Measurements from ENCODE around the gene GCG. TPM values are rescaled to one million over a fixed set of nuclear protein-coding genes. Genes with fewer than 3 reads are reported as not detected.

The GCG gene
- total RNA-seq (2014; rRNA removed; shearing (Covaris generic)) = not detected in 2 replicates

- peaks cover under 1% of the 10 kb centered on the region for H3K4me1 ChIP-seq (replicated peaks)
- no peaks in the 10 kb centered on the region; the same call in 1 of the 2 replicates for H3K27me3 ChIP-seq (replicated peaks)
- no peak within 1 kb of the TSS for H3K4me3 ChIP-seq
- H3K36me3 ChIP-seq = no peaks in the 10 kb centered on the region
- no peak within 1 kb of the TSS for H3K27ac ChIP-seq
- DNase-seq (ENCODE audit: low read depth in 1 of 2, low spot score in 2 of 2) = no peak
- no peaks in the 10 kb centered on the region for H3K9me3 ChIP-seq (replicated peaks)
Measured at GRCh38 chr2:162152147-162152546, at the start of gene GCG. Gene GCG, minus strand, starts transcription at chr2:162152247. Its CDS starts 3,069 bp downstream, at chr2:162149178.

DNA sequence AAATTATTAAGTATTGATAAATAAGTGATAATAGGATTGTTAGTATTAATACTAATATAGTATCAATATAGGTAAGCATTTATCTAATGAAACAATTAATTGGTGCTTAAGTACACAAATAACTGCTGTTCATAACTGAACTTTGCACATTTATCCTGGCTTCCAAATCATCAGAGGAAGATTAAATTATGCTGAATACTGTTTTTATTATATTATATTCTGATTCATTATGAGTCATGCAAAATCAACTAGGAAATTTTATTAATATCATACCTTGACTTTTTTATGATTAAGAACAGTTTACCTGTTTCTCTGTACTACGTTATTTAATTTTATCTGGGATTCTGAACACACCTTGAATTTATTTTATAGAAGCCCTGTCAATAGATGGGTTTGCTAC is 48.6 kb upstream of the GCG start:
- H3K4me1 ChIP-seq (replicated peaks) = peaks cover 16% of the 10 kb centered on the region
- no peak overlapping the region for H3K4me3 ChIP-seq
- peaks cover 21% of the 10 kb centered on the region; the same call in 1 of the 2 replicates for H3K36me3 ChIP-seq
- no peaks in the 10 kb centered on the region for H3K9me3 ChIP-seq (replicated peaks)
- no peak overlapping the region for H3K27ac ChIP-seq
- no peaks in the 10 kb centered on the region for H3K27me3 ChIP-seq (replicated peaks)
- DNase-seq (ENCODE audit: low read depth in 1 of 2, low spot score in 2 of 2) = no peak

DNA sequence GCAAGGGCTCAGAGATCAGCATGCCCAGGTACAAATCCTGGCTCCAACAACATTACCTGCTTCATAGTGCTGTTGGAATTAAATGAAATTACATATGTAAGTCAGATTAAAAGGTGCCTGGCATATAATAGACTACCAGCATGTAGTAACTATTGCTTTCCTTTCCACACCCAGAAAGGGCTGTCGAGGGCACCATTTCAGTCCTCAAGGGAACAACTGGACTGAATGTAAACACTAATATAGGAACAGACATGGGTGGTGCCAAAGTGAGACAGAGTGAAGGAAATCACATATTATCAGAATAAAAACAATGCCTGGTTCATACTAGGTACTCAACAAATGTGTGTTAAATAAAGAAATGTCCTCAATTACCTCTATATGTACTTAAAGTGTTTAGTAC is 47.9 kb upstream of the GCG start:
- Histone ChIP-seq H3K36me3 (peaks cover 18% of the 10 kb centered on the region; the same call in 1 of the 2 replicates), H3K9me3 (replicated peaks) (no peaks in the 10 kb centered on the region), H3K4me1 (replicated peaks) (peaks cover 16% of the 10 kb centered on the region), H3K27me3 (replicated peaks) (no peaks in the 10 kb centered on the region), H3K27ac (no peak overlapping the region), H3K4me3 (no peak overlapping the region)
- DNase-seq (ENCODE audit: low read depth in 1 of 2, low spot score in 2 of 2) = no peak

- Histone ChIP-seq H3K4me3 (no peak overlapping the region), H3K4me1 (replicated peaks) (peaks cover 16% of the 10 kb centered on the region), H3K36me3 (peaks cover 12% of the 10 kb centered on the region; the same call in 1 of the 2 replicates), H3K27ac (no peak overlapping the region; the same call in 1 of the 2 replicates), H3K27me3 (replicated peaks) (no peaks in the 10 kb centered on the region), H3K9me3 (replicated peaks) (no peaks in the 10 kb centered on the region)
- DNase-seq (ENCODE audit: low read depth in 1 of 2, low spot score in 2 of 2) = no peak
Measured at GRCh38 chr2:162198239-162198638, 46.2 kb upstream of the GCG start.

DNA sequence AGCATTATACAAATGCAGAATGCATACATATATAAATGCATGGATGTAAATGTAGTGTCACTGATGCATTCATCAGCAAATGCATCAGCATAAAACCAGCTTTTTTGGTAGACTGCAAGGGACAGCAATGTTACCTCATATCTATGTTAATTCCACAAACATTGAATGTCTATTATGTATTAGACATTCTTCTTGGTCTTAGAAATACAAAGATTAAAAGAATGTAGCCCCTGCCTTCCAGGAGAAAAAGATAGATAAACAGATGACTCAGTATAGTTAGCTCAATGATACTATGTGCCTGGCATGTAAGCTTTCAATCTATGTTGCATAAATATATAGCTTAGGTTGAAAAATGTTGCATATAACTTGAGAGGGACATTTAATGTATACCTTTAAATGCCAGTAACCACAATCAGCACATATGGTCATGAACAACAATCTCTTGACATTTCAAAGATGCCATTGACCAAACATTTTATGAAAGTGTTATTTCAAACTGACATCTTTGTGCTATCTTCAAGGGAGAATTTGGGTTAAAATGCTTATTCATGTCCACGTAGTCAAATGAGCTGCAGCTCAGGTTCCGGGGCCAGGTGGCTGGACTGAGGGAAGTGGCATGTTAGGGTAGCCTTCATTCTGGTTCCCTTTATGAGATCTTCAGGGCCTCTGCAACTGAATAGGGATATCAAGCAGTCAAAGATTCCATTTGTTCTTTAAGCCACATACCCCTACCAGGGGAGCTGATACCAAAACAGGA is 45.2 kb upstream of the GCG start:
- peak overlapping the region; percentile 56 for H3K27ac ChIP-seq
- H3K36me3 ChIP-seq = peaks cover 12% of the 10 kb centered on the region; the same call in 1 of the 2 replicates

GRCh38 chr2:162196638-162197037 is 44.6 kb upstream of the GCG start:
- Histone ChIP-seq H3K4me1 (replicated peaks) (peaks cover 16% of the 10 kb centered on the region), H3K27me3 (replicated peaks) (no peaks in the 10 kb centered on the region), H3K9me3 (replicated peaks) (no peaks in the 10 kb centered on the region), H3K27ac (peak overlapping the region; percentile 51), H3K4me3 (no peak overlapping the region), H3K36me3 (peaks cover 12% of the 10 kb centered on the region; the same call in 1 of the 2 replicates)
- DNase-seq (ENCODE audit: low read depth in 1 of 2, low spot score in 2 of 2) = peak in 1 of 2 experiments; percentile 26

More for the DNA sequence above, 45.2 kb upstream of the GCG start:
- H3K4me1 ChIP-seq (replicated peaks) = peaks cover 16% of the 10 kb centered on the region
- H3K9me3 ChIP-seq (replicated peaks) = no peaks in the 10 kb centered on the region
- H3K27me3 ChIP-seq (replicated peaks) = no peaks in the 10 kb centered on the region
- no peak overlapping the region for H3K4me3 ChIP-seq
- peak in 1 of 2 experiments; percentile 64 for DNase-seq (ENCODE audit: low read depth in 1 of 2, low spot score in 2 of 2)

DNA sequence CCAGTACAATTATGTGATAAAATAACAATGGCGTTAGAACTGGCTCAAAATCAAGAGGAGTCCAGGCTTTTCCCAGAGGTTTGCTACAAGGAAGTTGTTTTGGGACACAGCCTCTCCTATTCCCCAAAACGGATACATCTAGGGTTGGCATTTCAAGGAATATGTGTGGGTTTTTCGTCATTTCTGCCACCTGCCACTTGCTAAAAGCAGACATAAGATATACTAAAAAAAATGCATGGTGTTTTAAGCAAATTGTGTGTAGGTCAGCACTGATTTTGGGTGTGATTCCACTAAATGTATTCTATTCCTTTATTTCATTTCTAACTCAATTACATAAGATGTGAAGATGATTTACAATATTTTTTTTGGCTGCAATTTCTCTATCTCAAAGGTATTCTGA is 36.4 kb upstream of the GCG start:
- H3K27ac ChIP-seq = no peak overlapping the region
- DNase-seq (ENCODE audit: low read depth in 1 of 2, low spot score in 2 of 2) = no peak
- H3K4me1 ChIP-seq (replicated peaks) = no peaks in the 10 kb centered on the region
- no peaks in the 10 kb centered on the region for H3K27me3 ChIP-seq (replicated peaks)
- peaks cover 18% of the 10 kb centered on the region for H3K36me3 ChIP-seq
- no peak overlapping the region for H3K4me3 ChIP-seq
- no peaks in the 10 kb centered on the region for H3K9me3 ChIP-seq (replicated peaks)

DNA sequence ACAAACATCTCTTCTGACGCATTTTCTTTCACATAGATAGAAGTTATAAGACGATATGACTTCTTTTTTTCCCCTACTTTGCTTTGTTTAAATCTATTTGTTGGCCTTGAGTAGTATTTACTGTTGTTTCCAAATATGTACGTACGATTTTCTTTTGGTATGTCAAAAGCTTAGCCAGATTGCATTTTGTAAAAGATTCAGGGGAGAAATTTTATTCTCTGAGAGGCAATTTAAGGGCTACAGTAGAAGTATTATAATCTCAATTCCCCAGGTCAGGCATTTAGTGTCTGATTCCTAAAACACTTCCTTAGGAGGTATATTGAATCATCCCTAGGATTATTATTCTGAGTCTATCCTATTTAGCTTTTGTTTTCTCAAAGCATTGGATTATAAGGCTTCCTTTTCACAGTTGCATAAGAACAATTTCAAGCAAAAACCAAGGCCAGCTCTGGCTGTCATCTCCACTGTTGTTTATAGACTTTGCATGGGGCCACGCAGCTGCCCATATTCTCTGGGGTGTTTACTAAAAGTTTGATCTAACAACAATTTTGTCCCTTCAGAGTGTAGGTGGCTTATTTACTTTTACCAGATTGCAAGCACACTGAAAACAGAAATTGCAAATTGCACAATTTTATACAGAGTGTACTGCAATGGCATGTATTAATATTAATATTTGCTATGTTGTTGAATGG is 33.6 kb upstream of the GCG start:
- Histone ChIP-seq H3K36me3 (peaks cover 19% of the 10 kb centered on the region), H3K9me3 (replicated peaks) (no peaks in the 10 kb centered on the region), H3K4me1 (replicated peaks) (no peaks in the 10 kb centered on the region), H3K27me3 (replicated peaks) (no peaks in the 10 kb centered on the region), H3K27ac (no peak overlapping the region), H3K4me3 (no peak overlapping the region)
- DNase-seq (ENCODE audit: low read depth in 1 of 2, low spot score in 2 of 2) = no peak

DNA sequence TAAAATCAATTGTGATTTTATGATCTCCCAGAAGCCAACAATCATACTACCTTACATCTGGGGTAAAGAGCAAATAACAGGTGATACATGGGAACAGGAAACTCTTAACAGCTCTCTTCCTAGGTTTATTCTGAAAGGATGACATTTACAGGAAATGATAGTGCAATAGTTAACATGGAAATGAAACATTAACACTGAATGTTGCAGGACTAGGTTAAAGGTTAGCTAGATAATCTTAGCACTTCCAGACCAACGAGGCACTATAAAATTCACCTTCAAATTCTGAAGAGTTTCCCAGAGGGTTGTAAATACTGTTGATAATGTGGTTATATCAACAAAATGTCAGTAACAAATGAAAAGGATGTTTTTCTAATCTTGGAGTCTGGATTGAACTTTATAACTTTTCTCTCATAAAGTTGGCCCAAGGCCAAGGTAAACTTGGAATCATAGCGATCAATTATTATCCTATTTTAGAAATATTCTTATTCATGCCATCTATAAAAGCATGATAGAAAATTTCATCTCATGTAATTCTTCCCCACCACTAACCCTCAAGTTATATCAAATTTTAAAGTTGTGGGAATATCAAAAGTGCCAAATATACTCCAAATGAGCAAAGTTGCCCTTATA is 32.9 kb upstream of the GCG start:
- H3K9me3 ChIP-seq (replicated peaks) = no peaks in the 10 kb centered on the region
- H3K36me3 ChIP-seq = peaks cover 23% of the 10 kb centered on the region

DNA sequence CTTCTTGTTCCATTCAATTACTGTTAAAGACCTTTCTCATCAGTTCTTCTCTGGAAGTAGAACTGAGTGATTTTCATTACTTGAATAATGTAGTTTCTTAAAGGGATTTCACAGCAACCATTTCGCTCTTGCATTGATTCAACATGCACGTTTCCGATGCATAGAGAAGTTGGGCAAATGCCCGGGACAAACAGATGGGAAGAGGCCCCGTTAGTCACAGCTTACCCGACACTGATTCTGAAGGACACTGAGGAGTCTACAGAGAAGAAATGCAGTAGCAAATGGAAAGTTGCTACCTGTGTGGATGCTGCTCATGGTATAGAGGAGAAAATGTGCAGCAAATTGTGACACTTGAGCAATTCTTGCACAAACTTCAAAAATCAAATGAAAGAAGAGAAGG is 32.3 kb upstream of the GCG start:
- Histone ChIP-seq H3K27ac (no peak overlapping the region), H3K4me3 (no peak overlapping the region), H3K4me1 (replicated peaks) (no peaks in the 10 kb centered on the region), H3K36me3 (peaks cover 23% of the 10 kb centered on the region), H3K27me3 (replicated peaks) (no peaks in the 10 kb centered on the region), H3K9me3 (replicated peaks) (no peaks in the 10 kb centered on the region)
- DNase-seq (ENCODE audit: low read depth in 1 of 2, low spot score in 2 of 2) = no peak

More for the DNA sequence above, 32.9 kb upstream of the GCG start:
- no peak overlapping the region for H3K27ac ChIP-seq
- no peaks in the 10 kb centered on the region for H3K27me3 ChIP-seq (replicated peaks)
- no peak overlapping the region for H3K4me3 ChIP-seq
- DNase-seq (ENCODE audit: low read depth in 1 of 2, low spot score in 2 of 2) = no peak
- H3K4me1 ChIP-seq (replicated peaks) = no peaks in the 10 kb centered on the region

GRCh38 chr2:162182395-162182794 is 30.3 kb upstream of the GCG start:
- Histone ChIP-seq H3K36me3 (peaks cover 17% of the 10 kb centered on the region), H3K9me3 (replicated peaks) (no peaks in the 10 kb centered on the region), H3K27me3 (replicated peaks) (no peaks in the 10 kb centered on the region), H3K27ac (no peak overlapping the region), H3K4me3 (no peak overlapping the region), H3K4me1 (replicated peaks) (no peaks in the 10 kb centered on the region)
- no peak for DNase-seq (ENCODE audit: low read depth in 1 of 2, low spot score in 2 of 2)

DNA sequence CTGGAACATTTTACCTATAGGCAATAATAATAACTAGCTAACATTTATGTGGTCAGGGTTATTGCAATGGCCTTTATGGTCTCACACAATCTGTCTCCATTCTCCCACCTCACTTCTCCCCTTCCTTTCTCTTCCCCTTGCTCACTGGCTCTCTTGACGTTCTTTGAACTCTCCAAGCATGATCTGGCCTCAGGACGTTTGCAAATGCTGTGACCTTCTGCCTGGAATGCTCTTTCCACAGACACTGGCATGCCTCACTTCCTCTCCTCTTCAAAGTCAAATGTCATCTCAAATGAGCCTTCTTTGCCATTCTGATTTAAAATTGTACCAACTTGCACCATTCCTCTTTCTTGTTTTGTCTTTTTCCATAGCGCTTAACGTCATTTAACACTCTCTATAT is 25.3 kb upstream of the GCG start:
- peaks cover 23% of the 10 kb centered on the region for H3K36me3 ChIP-seq
- no peaks in the 10 kb centered on the region for H3K9me3 ChIP-seq (replicated peaks)
- H3K27ac ChIP-seq = no peak overlapping the region

DNA sequence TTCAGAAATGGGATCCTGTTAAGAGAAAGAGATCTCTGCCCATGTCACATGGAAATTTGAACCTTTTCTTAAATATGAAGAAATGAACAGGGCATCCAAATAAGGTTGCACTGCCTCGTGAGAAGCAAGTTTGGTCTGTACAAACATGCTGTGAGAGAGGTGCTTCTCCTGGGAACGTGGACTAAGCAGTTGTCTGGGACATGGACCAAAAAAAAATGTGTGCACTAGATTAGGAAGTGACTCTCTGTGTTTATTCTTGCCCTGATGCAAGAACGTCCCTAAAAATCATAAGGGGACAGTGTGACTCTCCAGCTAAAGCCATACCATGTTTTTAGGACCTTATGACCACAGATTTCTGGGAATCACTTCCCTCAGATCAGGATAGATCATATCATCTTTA is 23.7 kb upstream of the GCG start:
- Histone ChIP-seq H3K36me3 (peaks cover 22% of the 10 kb centered on the region), H3K4me3 (no peak overlapping the region), H3K27ac (no peak overlapping the region), H3K4me1 (replicated peaks) (no peaks in the 10 kb centered on the region), H3K27me3 (replicated peaks) (no peaks in the 10 kb centered on the region), H3K9me3 (replicated peaks) (no peaks in the 10 kb centered on the region)
- DNase-seq (ENCODE audit: low read depth in 1 of 2, low spot score in 2 of 2) = no peak

More for the DNA sequence above, 25.3 kb upstream of the GCG start:
- H3K27me3 ChIP-seq (replicated peaks) = no peaks in the 10 kb centered on the region
- H3K4me3 ChIP-seq = no peak overlapping the region
- no peaks in the 10 kb centered on the region for H3K4me1 ChIP-seq (replicated peaks)
- DNase-seq (ENCODE audit: low read depth in 1 of 2, low spot score in 2 of 2) = no peak

GRCh38 chr2:162174746-162175145 is 22.7 kb upstream of the GCG start:
- no peaks in the 10 kb centered on the region for H3K27me3 ChIP-seq (replicated peaks)
- no peak for DNase-seq (ENCODE audit: low read depth in 1 of 2, low spot score in 2 of 2)
- H3K27ac ChIP-seq = no peak overlapping the region
- H3K4me3 ChIP-seq = no peak overlapping the region
- no peaks in the 10 kb centered on the region for H3K9me3 ChIP-seq (replicated peaks)
- H3K36me3 ChIP-seq = peaks cover 18% of the 10 kb centered on the region
- H3K4me1 ChIP-seq (replicated peaks) = no peaks in the 10 kb centered on the region

All from SJSA1 (cell line).